Mucosa of descending colon (tissue), 3 donors: ENCODE results near the gene PTPRN2. TPM values are rescaled to one million over a fixed set of nuclear protein-coding genes. Genes with fewer than 3 reads are reported as not detected.
A peak's percentile ranks its signal among the peaks of the same experiment; 100 is the strongest.

Source experiments
- ATAC-seq: fragments of 200-7000 bp; cut with Tn5 transposase; one replicate; pipeline ENCODE4 v1.9.1; 2020; ENCODE audit warnings: mild to moderate bottlenecking, moderate library complexity
- DNase-seq, 3 donors: peaks; one replicate each; pipeline ENCODE4 v3.0.0-alpha.2; 2020
- H3K36me3 ChIP-seq: fragments of 200-600 bp; one replicate; pipeline ENCODE4 v1.8.0; 2021; ENCODE audit warnings: low read depth, mild to moderate bottlenecking
- H3K4me1 ChIP-seq: fragments of 200-600 bp; one replicate; pipeline ENCODE4 v1.8.0; 2021; ENCODE audit warnings: low read depth, mild to moderate bottlenecking
- H3K4me3 ChIP-seq: fragments of 200-600 bp; one replicate; pipeline ENCODE4 v1.8.0; 2021; ENCODE audit warnings: mild to moderate bottlenecking
- H3K9me3 ChIP-seq: fragments of 200-600 bp; one replicate; pipeline ENCODE4 v1.8.0; 2021; ENCODE audit warnings: mild to moderate bottlenecking
- CTCF ChIP-seq: fragments of 200-600 bp; IDR thresholded peaks from one replicate; pipeline ENCODE4 v1.8.0; 2022; ENCODE audit warnings: antibody characterized with exemption, mild to moderate bottlenecking
- intact Hi-C, 2 donors: fragments of 100-400 bp; cut with DNase I in 1 of 2; cut with micrococcal nuclease in 1 of 2; formaldehyde crosslinking; loops; one replicate each; pipeline versions ENCODE4 v1.11.0 to v1.11.1; 2022; cut with DNase I, micrococcal nuclease
- total RNA-seq, 3 donors: library from RNA; stranded (reverse); fragmentation: NEBNext Ultra II Directional in 2 of 3; extraction: Animal tissue kit (Norgen Biotek cat#: 25700) in 2 of 3; gene quantifications; one replicate each; pipeline versions ENCODE4 v1.2.1 to v1.2.4, GENCODE V29; 2021 to 2023
- donor health status: DM: no; HTN: no; CAD: no; lungs with moderate emphysema.
- donor health status: DM: no; HTN: no; CAD: no.
- donor health status: DM: no; HTN: yes; CAD: no.

PTPRN2 gene
- total RNA-seq, 3 donors from 2014 or later = 12.5 to 28.0 (median 26.2) TPM

- H3K4me1 ChIP-seq = no peaks in the 10 kb centered on the region
- no peaks in the 10 kb centered on the region for H3K9me3 ChIP-seq
- no peaks in the 10 kb centered on the region for H3K36me3 ChIP-seq
- no peak overlapping the region for H3K4me3 ChIP-seq
- no peak for TF ChIP-seq CTCF
- no peak for ATAC-seq
- intact Hi-C loops = no loop called here
- peak in 1 of 3 donors; percentile 27 for DNase-seq
Observed at GRCh38 chr7:157517782-157518513, 1069.7 kb downstream of the PTPRN2 start.

GRCh38 chr7:157516911-157517781, 1070.5 kb downstream of the PTPRN2 start:
- intact Hi-C loops = no loop called here
- DNase-seq (peak in 1 of 3 donors; percentile 35), ATAC-seq (no peak)
- H3K9me3 ChIP-seq = no peaks in the 10 kb centered on the region
- no peaks in the 10 kb centered on the region for H3K36me3 ChIP-seq
- no peak overlapping the region for H3K4me3 ChIP-seq
- no peak for TF ChIP-seq CTCF
- no peaks in the 10 kb centered on the region for H3K4me1 ChIP-seq

DNA sequence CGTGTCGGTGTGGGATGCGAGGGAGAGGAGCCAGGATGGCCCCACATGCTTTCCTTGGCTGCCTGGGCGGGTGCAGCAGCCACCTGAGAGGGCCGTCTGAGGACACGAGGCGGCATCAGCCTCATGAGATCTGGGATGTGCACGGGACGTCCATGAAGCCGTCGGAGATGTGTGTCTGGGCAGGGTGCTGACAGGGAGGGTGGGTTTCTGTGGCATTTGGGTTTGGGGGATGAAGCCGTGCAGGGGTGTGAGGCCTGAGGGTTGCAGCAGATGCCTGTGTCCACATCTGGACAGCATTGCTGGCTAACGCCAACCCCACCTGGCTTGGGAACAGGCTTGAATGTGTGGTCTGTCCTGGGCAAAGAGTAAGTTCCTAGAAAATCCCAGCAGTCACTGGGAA, 1071.3 kb downstream of the PTPRN2 start:
- ATAC-seq (no peak), DNase-seq (peak in 1 of 3 donors; percentile 30)

DNA sequence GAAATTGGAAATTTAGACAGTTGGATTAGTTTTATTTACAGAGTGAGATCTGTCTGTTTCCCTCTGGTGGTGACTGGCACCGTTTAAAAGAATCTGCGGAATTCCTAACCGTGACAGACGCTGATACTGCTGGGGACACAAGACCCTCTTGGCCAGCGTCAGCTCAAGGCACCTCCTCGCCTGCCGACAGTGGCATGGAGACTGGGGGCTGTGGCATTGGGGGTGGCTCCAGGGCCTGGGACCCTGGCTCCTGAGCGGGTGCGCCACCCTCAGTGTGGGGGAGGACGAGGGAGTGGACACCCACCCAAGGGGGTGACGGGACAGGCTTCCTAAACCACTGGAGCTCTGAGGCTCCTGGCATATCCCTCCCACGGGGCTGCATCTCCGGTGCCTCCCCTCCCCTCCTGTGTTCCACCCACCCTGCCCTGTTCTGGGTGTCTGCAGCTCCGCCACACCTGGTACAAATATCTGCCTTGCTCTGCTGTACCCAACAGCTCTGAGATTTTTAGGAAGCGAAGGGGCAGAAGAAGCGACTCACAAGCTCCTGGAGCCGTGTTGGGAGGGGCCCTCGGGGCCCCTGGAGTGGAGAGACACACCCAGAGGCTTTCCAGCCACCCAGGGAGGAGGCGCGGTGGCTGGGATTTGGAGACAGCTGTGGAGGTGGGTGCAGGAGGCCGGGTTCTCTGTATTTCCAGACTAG, 1072.1 kb downstream of the PTPRN2 start:
- Histone ChIP-seq H3K9me3 (no peaks in the 10 kb centered on the region), H3K4me1 (no peaks in the 10 kb centered on the region), H3K4me3 (no peak overlapping the region), H3K36me3 (no peaks in the 10 kb centered on the region)
- intact Hi-C loops = no loop called here
- no peak for TF ChIP-seq CTCF
- ATAC-seq = no peak
- DNase-seq = peak in 1 of 3 donors; percentile 39

More for the DNA sequence above, 1071.3 kb downstream of the PTPRN2 start:
- Histone ChIP-seq H3K36me3 (no peaks in the 10 kb centered on the region), H3K9me3 (no peaks in the 10 kb centered on the region), H3K4me1 (no peaks in the 10 kb centered on the region), H3K4me3 (no peak overlapping the region)
- intact Hi-C loops = no loop called here
- TF ChIP-seq CTCF = no peak

GRCh38 chr7:157514746-157515145, 1072.9 kb downstream of the PTPRN2 start:
- no peaks in the 10 kb centered on the region for H3K36me3 ChIP-seq
- no peaks in the 10 kb centered on the region for H3K9me3 ChIP-seq
- no peak for TF ChIP-seq CTCF
- intact Hi-C loops = no loop called here
- no peaks in the 10 kb centered on the region for H3K4me1 ChIP-seq
- no peak for ATAC-seq
- no peak overlapping the region for H3K4me3 ChIP-seq
- peak in 1 of 3 donors; percentile 14 for DNase-seq
